Ovary (tissue), 3 donors: Measurements from ENCODE around the gene NFIA.

ENCODE experiments used
- POLR2A ChIP-seq: fragments of 450-650 bp; IDR thresholded peaks from one replicate; pipeline ENCODE4 v1.6.1; 2017; ENCODE audit warnings: antibody characterized with exemption, mild to moderate bottlenecking, moderate library complexity
- TF ChIP-seq, protein P1 (sequence below), 3 donors: fragments of 450-650 bp in 2 of 3; fragments of 200-600 bp in 1 of 3; IDR thresholded peaks; one replicate each; pipeline versions ENCODE4 v1.5.1 to v1.8.0; 2016 to 2022; ENCODE audit warnings: antibody characterized with exemption in 3 of 3, mild to moderate bottlenecking in 1 of 3
- donor health status: DM: no; HTN: no; CAD: no.

DNA sequence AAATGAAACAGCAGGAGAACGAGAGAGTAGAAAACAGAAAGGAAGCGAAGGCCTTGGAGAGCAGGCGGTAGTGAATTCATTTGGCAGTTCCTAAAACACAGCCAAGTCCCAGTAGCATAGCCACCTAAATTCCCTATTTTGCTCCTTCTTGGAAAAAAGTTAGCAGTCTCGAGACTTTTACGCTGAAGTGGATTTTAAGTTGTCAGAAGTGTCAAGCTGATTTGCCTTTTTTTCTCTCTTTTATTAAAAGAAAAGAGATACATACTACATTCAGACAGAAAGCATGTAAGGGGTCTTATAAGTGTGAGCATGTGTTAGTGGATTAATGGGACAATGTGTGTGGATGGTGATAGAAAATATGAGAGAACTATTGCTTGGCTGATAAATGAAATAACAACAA is 19.2 kb downstream of the NFIA start:
- TF ChIP-seq, protein P1, sequence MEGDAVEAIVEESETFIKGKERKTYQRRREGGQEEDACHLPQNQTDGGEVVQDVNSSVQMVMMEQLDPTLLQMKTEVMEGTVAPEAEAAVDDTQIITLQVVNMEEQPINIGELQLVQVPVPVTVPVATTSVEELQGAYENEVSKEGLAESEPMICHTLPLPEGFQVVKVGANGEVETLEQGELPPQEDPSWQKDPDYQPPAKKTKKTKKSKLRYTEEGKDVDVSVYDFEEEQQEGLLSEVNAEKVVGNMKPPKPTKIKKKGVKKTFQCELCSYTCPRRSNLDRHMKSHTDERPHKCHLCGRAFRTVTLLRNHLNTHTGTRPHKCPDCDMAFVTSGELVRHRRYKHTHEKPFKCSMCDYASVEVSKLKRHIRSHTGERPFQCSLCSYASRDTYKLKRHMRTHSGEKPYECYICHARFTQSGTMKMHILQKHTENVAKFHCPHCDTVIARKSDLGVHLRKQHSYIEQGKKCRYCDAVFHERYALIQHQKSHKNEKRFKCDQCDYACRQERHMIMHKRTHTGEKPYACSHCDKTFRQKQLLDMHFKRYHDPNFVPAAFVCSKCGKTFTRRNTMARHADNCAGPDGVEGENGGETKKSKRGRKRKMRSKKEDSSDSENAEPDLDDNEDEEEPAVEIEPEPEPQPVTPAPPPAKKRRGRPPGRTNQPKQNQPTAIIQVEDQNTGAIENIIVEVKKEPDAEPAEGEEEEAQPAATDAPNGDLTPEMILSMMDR (IDR thresholded peaks at IDR 0.05): no peak
- TF ChIP-seq POLR2A: no peak
